ENCODE results near the gene EIF1B. TPM values are rescaled to one million over a fixed set of nuclear protein-coding genes. Genes with fewer than 3 reads are reported as not detected.

EIF1B gene
- total RNA-seq, 3 donors from 2014 or later, result 37.3 to 62.7 (median 41.3) TPM

- DNase-seq, result no peak
- H3K4me1 ChIP-seq (ENCODE audit: low read depth), result no peaks in the 10 kb centered on the region
- ATAC-seq, result no peak
Observed at GRCh38 chr3:40336101-40336500, 26.6 kb downstream of the EIF1B start.

GRCh38 chr3:40336511-40337135 is 27.1 kb downstream of the EIF1B start:
- Histone ChIP-seq H3K4me1 (ENCODE audit: low read depth) (no peaks in the 10 kb centered on the region), H3K9me3 (no peaks in the 10 kb centered on the region), H3K36me3 (ENCODE audit: low read depth) (no peaks in the 10 kb centered on the region), H3K4me3 (no peak overlapping the region)
- no peak for TF ChIP-seq CTCF (IDR thresholded peaks at IDR 0.05)
- ATAC-seq (no peak), DNase-seq (no peak)
- intact Hi-C loops (cut with DNase I, micrococcal nuclease), result no loop called here

More at GRCh38 chr3:40336101-40336500, 26.6 kb downstream of the EIF1B start:
- Histone ChIP-seq H3K9me3 (no peaks in the 10 kb centered on the region), H3K36me3 (ENCODE audit: low read depth) (no peaks in the 10 kb centered on the region), H3K4me3 (no peak overlapping the region)
- no peak for TF ChIP-seq CTCF (IDR thresholded peaks at IDR 0.05)
- intact Hi-C loops (cut with DNase I, micrococcal nuclease), result no loop called here

- Histone ChIP-seq H3K9me3 (no peaks in the 10 kb centered on the region), H3K36me3 (ENCODE audit: low read depth) (no peaks in the 10 kb centered on the region), H3K4me1 (ENCODE audit: low read depth) (no peaks in the 10 kb centered on the region), H3K4me3 (no peak overlapping the region)
- DNase-seq (no peak), ATAC-seq (no peak)
- TF ChIP-seq CTCF (IDR thresholded peaks at IDR 0.05), result no peak
- intact Hi-C loops (cut with DNase I, micrococcal nuclease), result no loop called here
Observed at GRCh38 chr3:40337136-40338108, 27.9 kb downstream of the EIF1B start.

GRCh38 chr3:40339871-40340270 is 30.4 kb downstream of the EIF1B start:
- TF ChIP-seq CTCF (IDR thresholded peaks at IDR 0.05), result no peak
- intact Hi-C loops (cut with DNase I, micrococcal nuclease), result no loop called here
- Histone ChIP-seq H3K9me3 (no peaks in the 10 kb centered on the region), H3K4me3 (no peak overlapping the region), H3K4me1 (ENCODE audit: low read depth) (no peaks in the 10 kb centered on the region), H3K36me3 (ENCODE audit: low read depth) (no peaks in the 10 kb centered on the region)
- ATAC-seq (no peak), DNase-seq (no peak)

GRCh38 chr3:40340541-40341170 is 31.1 kb downstream of the EIF1B start:
- TF ChIP-seq CTCF (IDR thresholded peaks at IDR 0.05), result no peak
- H3K36me3 ChIP-seq (ENCODE audit: low read depth), result no peaks in the 10 kb centered on the region
- H3K4me1 ChIP-seq (ENCODE audit: low read depth), result no peaks in the 10 kb centered on the region
- ATAC-seq (no peak), DNase-seq (no peak)
- no peak overlapping the region for H3K4me3 ChIP-seq
- intact Hi-C loops (cut with DNase I, micrococcal nuclease), result no loop called here
- no peaks in the 10 kb centered on the region for H3K9me3 ChIP-seq

Measured in mucosa of descending colon (tissue), 3 donors.